Panc1 (cell line): ENCODE data around the gene CAMSAP2.

Experiments
- POLR2AphosphoS5 ChIP-seq: IDR thresholded peaks from 2 replicates; pipeline ENCODE4 v1.6.1; 2012; ENCODE audit warnings: mild to moderate bottlenecking, low read depth, low read length, moderate library complexity
- TF ChIP-seq, protein P1 (sequence below): fragments of 450-650 bp; IDR thresholded peaks from 2 replicates; pipeline ENCODE4 v1.5.1; 2017; ENCODE audit warnings: mild to moderate bottlenecking
- TF ChIP-seq, protein P2 (sequence below), 2 experiments: IDR thresholded peaks; 2 replicates each; pipeline ENCODE4 v1.6.1; 2011 to 2012; ENCODE audit warnings: low read depth in 2 of 2, control low read depth in 1 of 2, low read length in 1 of 2, mild to moderate bottlenecking in 1 of 2, moderate library complexity in 1 of 2; ENCODE audit not compliant: insufficient read depth in 1 of 2

DNA sequence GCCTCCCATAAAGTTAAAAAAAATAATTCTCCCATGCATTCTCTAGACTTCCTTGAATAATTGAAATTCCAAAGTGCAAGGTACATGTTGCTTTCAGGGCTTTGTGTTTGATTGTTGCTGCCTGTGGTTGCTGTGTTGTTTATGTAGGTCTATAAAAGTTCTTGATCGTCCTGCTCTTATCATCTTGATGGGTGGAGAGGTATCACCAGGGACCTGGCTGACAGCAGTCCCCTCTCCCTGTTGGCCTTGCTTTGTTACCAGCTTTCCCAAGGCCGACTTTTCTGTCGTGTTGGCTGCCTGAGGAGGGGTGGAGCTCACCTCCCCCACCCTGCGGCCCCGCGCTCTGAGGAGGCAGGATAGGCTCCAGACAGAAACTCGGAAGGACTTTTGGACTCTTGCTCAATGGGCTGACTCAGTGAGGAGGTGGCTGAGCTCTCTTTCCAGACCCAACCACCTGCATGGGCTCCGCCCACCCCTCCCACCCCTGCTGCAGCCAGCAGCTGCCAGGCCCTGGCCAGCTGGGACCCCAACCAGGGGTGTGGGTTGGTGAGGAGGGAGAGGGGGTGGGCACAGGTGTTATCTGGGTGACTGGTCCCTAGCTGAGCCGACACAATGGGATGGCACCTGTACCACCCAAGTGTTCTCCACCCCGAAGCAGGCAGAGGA lies 158.0 kb downstream of the CAMSAP2 start:
- TF ChIP-seq, protein P1, sequence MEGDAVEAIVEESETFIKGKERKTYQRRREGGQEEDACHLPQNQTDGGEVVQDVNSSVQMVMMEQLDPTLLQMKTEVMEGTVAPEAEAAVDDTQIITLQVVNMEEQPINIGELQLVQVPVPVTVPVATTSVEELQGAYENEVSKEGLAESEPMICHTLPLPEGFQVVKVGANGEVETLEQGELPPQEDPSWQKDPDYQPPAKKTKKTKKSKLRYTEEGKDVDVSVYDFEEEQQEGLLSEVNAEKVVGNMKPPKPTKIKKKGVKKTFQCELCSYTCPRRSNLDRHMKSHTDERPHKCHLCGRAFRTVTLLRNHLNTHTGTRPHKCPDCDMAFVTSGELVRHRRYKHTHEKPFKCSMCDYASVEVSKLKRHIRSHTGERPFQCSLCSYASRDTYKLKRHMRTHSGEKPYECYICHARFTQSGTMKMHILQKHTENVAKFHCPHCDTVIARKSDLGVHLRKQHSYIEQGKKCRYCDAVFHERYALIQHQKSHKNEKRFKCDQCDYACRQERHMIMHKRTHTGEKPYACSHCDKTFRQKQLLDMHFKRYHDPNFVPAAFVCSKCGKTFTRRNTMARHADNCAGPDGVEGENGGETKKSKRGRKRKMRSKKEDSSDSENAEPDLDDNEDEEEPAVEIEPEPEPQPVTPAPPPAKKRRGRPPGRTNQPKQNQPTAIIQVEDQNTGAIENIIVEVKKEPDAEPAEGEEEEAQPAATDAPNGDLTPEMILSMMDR, result no peak
- TF ChIP-seq, protein P2, sequence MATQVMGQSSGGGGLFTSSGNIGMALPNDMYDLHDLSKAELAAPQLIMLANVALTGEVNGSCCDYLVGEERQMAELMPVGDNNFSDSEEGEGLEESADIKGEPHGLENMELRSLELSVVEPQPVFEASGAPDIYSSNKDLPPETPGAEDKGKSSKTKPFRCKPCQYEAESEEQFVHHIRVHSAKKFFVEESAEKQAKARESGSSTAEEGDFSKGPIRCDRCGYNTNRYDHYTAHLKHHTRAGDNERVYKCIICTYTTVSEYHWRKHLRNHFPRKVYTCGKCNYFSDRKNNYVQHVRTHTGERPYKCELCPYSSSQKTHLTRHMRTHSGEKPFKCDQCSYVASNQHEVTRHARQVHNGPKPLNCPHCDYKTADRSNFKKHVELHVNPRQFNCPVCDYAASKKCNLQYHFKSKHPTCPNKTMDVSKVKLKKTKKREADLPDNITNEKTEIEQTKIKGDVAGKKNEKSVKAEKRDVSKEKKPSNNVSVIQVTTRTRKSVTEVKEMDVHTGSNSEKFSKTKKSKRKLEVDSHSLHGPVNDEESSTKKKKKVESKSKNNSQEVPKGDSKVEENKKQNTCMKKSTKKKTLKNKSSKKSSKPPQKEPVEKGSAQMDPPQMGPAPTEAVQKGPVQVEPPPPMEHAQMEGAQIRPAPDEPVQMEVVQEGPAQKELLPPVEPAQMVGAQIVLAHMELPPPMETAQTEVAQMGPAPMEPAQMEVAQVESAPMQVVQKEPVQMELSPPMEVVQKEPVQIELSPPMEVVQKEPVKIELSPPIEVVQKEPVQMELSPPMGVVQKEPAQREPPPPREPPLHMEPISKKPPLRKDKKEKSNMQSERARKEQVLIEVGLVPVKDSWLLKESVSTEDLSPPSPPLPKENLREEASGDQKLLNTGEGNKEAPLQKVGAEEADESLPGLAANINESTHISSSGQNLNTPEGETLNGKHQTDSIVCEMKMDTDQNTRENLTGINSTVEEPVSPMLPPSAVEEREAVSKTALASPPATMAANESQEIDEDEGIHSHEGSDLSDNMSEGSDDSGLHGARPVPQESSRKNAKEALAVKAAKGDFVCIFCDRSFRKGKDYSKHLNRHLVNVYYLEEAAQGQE (IDR thresholded peaks at IDR 0.05; ENCODE audit: insufficient read depth in 1 of 2, low read depth in 2 of 2, low read length in 1 of 2), result no peak
- no peak for TF ChIP-seq POLR2AphosphoS5
